DMS53 (cell line): ENCODE measurements around the gene ATG4C.
"Not testable (repeated sequence)": the region's sequence is repeated elsewhere in the genome, so short reads cannot be mapped to it uniquely, and the experiment has no call there.

ENCODE experiments used
- DNase-seq: peaks from one replicate; lab custom pipeline; 2025; lab: John Stamatoyannopoulos, UW

The ATG4C gene

GRCh38 chr1:62774971-62775595 lies 8.8 kb upstream of the ATG4C start:
- no peak for DNase-seq

- no peak for DNase-seq
Measured at GRCh38 chr1:62778208-62778607, 5.7 kb upstream of the ATG4C start.

- DNase-seq, result no peak
Measured at GRCh38 chr1:62781841-62782543, 1.9 kb upstream of the ATG4C start.

GRCh38 chr1:62782544-62783212 lies 1.3 kb upstream of the ATG4C start:
- not testable (repeated sequence) for DNase-seq

- peak; percentile 60 for DNase-seq
Measured at GRCh38 chr1:62784509-62785365, 805 bp downstream of the ATG4C start.

- no peak for DNase-seq
Measured at GRCh38 chr1:62790716-62791115, 6.8 kb downstream of the ATG4C start.

GRCh38 chr1:62794053-62794452 lies 10.1 kb downstream of the ATG4C start:
- DNase-seq, result no peak

- no peak for DNase-seq
Measured at GRCh38 chr1:62796221-62796620, 12.3 kb downstream of the ATG4C start.

GRCh38 chr1:62799688-62800087 lies 15.8 kb downstream of the ATG4C start:
- no peak for DNase-seq

GRCh38 chr1:62800281-62800680 lies 16.3 kb downstream of the ATG4C start:
- no peak for DNase-seq

GRCh38 chr1:62800825-62801306 lies 16.9 kb downstream of the ATG4C start:
- DNase-seq, result no peak

- DNase-seq, result no peak
Measured at GRCh38 chr1:62809788-62810187, 25.9 kb downstream of the ATG4C start.

GRCh38 chr1:62810420-62811274 lies 26.7 kb downstream of the ATG4C start:
- DNase-seq, result no peak

GRCh38 chr1:62823556-62823955 lies 39.6 kb downstream of the ATG4C start:
- no peak for DNase-seq

- DNase-seq, result no peak
Measured at GRCh38 chr1:62826901-62827300, 43.0 kb downstream of the ATG4C start.

GRCh38 chr1:62827786-62828185 lies 43.9 kb downstream of the ATG4C start:
- not testable (repeated sequence) for DNase-seq

GRCh38 chr1:62832276-62832675 lies 48.3 kb downstream of the ATG4C start:
- no peak for DNase-seq

- no peak for DNase-seq
Measured at GRCh38 chr1:62833529-62833928, 49.6 kb downstream of the ATG4C start.

- DNase-seq, result no peak
Measured at GRCh38 chr1:62834400-62834961, 50.5 kb downstream of the ATG4C start.

- DNase-seq, result no peak
Measured at GRCh38 chr1:62836856-62837540, 53.1 kb downstream of the ATG4C start.
